AG10803 (cell line): ENCODE measurements around the gene PHEX.
A peak's percentile ranks its signal among the peaks of the same experiment; 100 is the strongest.

ENCODE experiments used
- DNase-seq: peaks from one replicate; pipeline ENCODE4 v3.0.0; 2010; ENCODE audit warnings: low read depth
- H3K4me3 ChIP-seq: 2 replicates; pipeline ENCODE4 v1.5.1; 2011; ENCODE audit warnings: mild to moderate bottlenecking, low read length, control low read depth
- TF ChIP-seq, protein P1 (sequence below): conservative IDR thresholded peaks from 2 replicates; pipeline ENCODE4 v1.5.1; 2011; ENCODE audit warnings: mild to moderate bottlenecking, low read length, control low read depth, inconsistent platforms

PHEX gene

DNA sequence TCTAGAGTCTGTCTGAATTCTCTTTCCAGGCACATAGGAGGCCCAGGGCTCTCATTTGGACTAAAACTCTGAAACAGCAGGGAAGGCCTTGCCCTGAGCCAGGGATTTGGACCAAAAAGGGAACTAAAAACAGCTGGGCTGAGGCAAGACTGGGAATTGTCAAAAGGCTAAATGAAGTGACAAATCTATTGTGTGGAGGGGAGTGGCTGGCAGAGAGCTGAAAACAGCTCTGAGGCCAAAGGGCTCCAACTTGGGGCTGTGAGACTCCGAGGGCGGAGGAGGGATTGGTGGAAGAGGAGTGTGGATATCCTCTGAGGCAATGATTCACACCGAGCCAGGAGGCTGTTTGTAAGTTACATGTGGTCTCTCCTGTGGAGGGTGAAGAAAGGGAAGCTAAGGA is 63.2 kb downstream of the PHEX start:
- DNase-seq = peak; percentile 70
- TF ChIP-seq, protein P1, sequence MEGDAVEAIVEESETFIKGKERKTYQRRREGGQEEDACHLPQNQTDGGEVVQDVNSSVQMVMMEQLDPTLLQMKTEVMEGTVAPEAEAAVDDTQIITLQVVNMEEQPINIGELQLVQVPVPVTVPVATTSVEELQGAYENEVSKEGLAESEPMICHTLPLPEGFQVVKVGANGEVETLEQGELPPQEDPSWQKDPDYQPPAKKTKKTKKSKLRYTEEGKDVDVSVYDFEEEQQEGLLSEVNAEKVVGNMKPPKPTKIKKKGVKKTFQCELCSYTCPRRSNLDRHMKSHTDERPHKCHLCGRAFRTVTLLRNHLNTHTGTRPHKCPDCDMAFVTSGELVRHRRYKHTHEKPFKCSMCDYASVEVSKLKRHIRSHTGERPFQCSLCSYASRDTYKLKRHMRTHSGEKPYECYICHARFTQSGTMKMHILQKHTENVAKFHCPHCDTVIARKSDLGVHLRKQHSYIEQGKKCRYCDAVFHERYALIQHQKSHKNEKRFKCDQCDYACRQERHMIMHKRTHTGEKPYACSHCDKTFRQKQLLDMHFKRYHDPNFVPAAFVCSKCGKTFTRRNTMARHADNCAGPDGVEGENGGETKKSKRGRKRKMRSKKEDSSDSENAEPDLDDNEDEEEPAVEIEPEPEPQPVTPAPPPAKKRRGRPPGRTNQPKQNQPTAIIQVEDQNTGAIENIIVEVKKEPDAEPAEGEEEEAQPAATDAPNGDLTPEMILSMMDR = no peak
- no peak overlapping the region for H3K4me3 ChIP-seq

DNA sequence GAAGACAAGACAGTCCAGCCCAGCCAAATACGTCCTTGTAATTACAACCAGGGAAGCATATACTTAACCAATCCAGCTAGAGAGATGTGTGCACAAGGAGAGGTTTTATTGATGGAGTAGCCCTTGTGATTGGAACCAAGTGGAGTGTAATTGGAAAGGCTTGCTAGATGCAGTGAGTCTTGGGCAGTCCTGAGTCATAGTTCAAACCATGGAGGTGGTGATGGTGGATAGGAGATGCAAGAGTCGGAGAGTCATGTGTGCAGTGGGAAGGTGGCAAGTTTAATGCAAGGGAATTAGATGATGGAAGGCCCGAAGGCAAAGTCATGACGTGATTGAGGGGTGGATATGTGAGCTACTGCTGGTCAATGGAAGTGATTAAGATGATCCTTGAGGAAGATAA is 63.7 kb downstream of the PHEX start:
- no peak for DNase-seq
- no peak overlapping the region for H3K4me3 ChIP-seq
- TF ChIP-seq, protein P1 = no peak

DNA sequence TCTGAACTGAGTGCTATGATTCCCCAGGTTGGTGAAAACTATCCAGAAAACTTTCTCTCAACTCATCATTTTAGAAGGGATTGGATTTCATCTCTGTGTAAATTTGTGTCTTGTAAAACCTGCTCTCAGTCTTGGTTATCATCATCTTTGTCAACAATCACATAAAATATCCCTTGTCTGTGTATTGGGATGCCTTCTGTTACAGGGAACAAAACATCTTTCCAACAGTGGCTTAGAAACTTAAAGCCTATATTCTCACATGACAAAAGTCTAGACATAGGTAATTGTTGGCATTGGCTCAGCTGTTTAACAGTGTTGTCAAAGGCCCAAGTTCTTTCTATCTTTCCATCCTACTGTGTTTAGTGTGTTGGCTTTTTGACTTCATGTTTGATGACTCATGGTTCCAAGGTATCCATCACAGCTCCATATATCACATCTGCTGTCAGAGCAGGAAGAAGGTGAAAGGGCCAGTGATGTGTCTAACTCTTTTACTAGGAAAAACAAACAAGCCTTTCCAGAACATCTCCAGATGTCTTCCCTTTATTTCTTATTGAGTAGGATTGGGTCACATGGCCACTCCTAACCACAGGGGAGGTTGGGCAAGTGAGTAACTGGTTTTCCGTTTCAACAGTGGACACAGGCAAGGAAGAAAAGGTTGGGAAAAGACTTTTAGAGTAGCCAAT is 65.0 kb downstream of the PHEX start:
- DNase-seq = peak; percentile 72
- H3K4me3 ChIP-seq = no peak overlapping the region
- TF ChIP-seq, protein P1 = no peak

DNA sequence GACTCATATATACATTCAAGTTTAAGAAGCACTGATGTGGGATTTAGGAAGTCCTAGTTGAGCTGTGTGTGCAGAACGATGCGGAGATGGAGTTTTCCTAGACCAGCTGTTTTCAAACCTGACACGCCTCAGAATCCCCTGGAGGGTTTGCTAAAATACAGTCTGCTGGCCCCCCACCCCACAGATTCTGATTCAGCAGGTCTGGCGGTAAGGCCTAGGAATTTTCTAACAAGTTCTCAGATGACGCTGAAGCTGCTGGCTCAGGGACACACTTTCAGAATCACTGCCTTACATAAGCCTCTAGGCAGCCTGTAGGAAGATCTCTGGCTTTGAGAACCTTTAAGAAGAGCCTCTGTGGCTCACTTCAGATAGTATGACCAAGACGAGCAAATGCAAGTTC is 73.1 kb downstream of the PHEX start:
- peak; percentile 75 for DNase-seq
- TF ChIP-seq, protein P1 = no peak
- H3K4me3 ChIP-seq = no peak overlapping the region

DNA sequence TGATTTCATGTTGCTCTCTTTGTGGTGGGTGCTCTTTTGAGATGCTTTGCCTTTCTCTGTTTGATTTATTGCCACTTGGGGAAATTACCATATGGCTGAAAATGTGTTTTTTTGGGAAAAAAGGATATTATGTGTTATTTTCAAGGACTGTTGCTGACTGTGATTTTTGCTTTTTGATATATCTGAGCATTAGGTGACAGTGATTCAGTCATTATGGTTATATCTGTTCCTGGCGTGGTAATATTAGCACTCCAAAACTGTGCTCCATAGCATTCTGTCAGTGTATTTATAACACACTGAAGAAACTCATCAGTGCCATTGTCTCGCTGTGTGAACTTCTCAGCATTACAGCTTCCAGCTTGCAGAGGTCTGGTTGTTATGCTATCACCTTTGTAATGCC is 73.8 kb downstream of the PHEX start:
- no peak overlapping the region for H3K4me3 ChIP-seq
- TF ChIP-seq, protein P1 = no peak
- DNase-seq = no peak

DNA sequence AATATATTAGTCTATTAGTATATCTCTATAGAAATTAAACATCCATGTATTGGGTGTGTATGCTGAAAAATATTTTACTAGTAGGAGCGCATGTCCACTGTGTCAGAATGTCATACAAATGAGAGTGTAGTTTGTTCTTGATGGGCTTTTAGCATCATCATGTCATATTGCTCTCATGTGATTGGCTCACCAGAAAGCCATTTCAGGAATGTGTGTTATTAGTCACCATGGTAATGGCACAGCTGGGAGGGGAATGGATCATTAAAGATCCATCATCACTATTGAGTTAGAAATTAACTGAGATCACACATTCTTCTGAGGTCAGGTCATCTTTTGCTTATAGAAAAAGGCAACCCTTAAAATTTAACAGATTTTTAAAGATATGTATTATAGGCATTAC is 77.3 kb downstream of the PHEX start:
- TF ChIP-seq, protein P1 = no peak
- H3K4me3 ChIP-seq = no peak overlapping the region
- DNase-seq = peak; percentile 69

DNA sequence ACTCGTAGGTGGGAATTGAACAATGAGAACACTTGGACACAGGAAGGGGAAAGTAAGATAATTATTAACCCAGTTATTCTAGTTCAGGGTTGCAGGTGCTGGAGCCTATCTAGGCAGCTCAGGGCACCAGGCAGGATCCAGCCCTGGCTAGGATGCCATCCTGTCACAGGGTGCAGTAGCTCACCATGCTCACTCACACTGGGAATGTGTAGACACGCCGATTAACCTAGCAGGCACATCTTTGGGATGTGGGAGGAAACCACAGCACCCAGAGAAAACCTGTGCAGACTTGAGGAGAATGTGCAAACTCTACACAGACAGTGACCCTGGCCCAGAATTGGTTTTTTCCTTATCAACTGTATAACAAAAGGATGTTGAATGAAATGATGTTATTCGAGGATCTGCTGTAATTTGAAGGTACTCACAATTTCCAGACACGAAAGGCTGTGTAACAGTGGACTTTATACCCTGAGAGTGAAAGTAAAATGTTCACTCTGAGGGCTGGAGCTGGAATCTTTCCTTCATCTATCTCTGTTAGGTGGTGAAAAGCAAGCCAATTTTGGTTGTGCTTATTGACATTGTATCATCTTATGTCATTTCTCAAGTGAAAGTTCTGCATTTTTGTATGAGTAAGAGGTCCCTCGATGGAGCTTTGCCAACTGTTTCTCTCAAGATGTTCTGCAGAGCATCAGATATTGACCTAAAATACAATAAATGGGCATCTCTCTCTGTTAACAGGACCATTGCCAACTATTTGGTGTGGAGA is 78.8 kb downstream of the PHEX start:
- no peak overlapping the region for H3K4me3 ChIP-seq
- peak; percentile 44 for DNase-seq
- TF ChIP-seq, protein P1 = no peak
